Measurements from ENCODE around the gene PLEKHG2. TPM values are rescaled to one million over a fixed set of nuclear protein-coding genes. Genes with fewer than 3 reads are reported as not detected.

Gene PLEKHG2
- polyA plus RNA-seq, 1 donor from 2014 or later = 14.3 TPM

GRCh38 chr19:39388657-39389056 is 23.8 kb upstream of the PLEKHG2 start:
- no peak overlapping the region for H3K4me3 ChIP-seq (ENCODE audit: low read length)
- H3K27me3 ChIP-seq (ENCODE audit: insufficient read depth, low read depth, low read length) = no peaks in the 10 kb centered on the region
- no peak overlapping the region for H3K9ac ChIP-seq (ENCODE audit: low read length)
- no peaks in the 10 kb centered on the region for H3F3A ChIP-seq (ENCODE audit: insufficient read depth, low read length, poor library complexity, severe bottlenecking)
- no peaks in the 10 kb centered on the region for H3K36me3 ChIP-seq (ENCODE audit: insufficient read depth, low read length)
- no peak overlapping the region for H3K27ac ChIP-seq (ENCODE audit: low read length)
- no peaks in the 10 kb centered on the region for H4K20me1 ChIP-seq (ENCODE audit: insufficient read depth)
- TF ChIP-seq MXI1 (conservative IDR thresholded peaks at IDR 0.05; ENCODE audit: poor library complexity, severe bottlenecking) = no peak
- no peak for TF ChIP-seq CTCF (IDR thresholded peaks at IDR 0.05; ENCODE audit: poor library complexity, severe bottlenecking)
- TF ChIP-seq RAD21 (conservative IDR thresholded peaks at IDR 0.05) = no peak
- TF ChIP-seq TAF1 (IDR thresholded peaks at IDR 0.05; ENCODE audit: low read depth) = no peak
- no peak for TF ChIP-seq EZH2 (IDR thresholded peaks at IDR 0.05; ENCODE audit: borderline replicate concordance, insufficient read depth, low read length, poor library complexity, severe bottlenecking)
- TF ChIP-seq REST (IDR thresholded peaks at IDR 0.05; ENCODE audit: borderline replicate concordance) = no peak
- TF ChIP-seq EP300 (conservative IDR thresholded peaks at IDR 0.05; ENCODE audit: poor library complexity, severe bottlenecking) = no peak
- TF ChIP-seq SMC3 (conservative IDR thresholded peaks at IDR 0.05; ENCODE audit: poor library complexity) = no peak
- TF ChIP-seq POLR2AphosphoS5 (IDR thresholded peaks at IDR 0.05) = no peak
- H2AFZ ChIP-seq (ENCODE audit: low read depth, low read length) = no peak overlapping the region
- H3K79me2 ChIP-seq (replicated peaks; ENCODE audit: insufficient read depth, low read length) = peaks cover 23% of the 10 kb centered on the region
- no peaks in the 10 kb centered on the region for H3K9me2 ChIP-seq (ENCODE audit: insufficient read depth, low read length)
- H3K9me3 ChIP-seq (ENCODE audit: low read length) = no peaks in the 10 kb centered on the region
- no peak overlapping the region for H3K4me2 ChIP-seq (ENCODE audit: low read length)

DNA sequence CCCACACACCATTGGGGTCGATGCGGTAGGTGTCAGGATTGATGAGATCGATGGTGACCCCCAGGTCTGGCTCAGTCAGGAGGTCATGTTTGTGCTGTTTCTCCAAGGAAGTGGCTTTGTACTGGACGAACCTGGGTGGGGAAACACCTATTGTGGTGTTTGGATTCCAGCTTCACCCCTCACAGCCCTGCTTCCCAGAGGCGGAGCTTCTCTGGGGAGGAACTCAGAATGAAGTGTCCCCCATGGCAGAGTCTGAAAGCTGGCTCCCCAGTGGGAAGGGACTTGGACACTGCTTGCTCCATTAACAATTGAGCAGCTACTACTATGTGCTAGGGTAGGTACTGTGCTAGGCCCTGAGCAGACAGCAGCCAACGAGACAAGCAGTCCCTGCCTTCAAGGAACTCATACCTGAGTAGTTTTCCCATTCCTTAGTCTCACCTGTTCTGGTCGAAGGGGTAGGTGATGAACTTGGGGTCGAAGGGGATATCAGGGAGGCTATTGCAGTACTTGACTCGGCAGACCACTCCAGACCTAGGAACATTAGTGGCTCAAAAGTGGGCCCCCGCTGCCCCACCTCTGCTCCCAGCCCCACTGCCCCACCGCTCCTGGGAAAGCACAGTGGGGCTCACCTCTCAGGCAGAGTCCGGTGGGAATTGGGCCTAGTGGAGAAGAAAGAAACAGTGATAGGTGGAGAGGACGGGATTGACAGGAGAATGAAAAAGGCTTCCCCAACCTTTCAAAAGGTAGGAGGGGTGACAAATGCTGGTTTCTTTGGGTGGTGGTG is 22.6 kb upstream of the PLEKHG2 start:
- H3K27ac ChIP-seq (ENCODE audit: low read length) = peak overlapping the region; percentile 96
- H4K20me1 ChIP-seq (ENCODE audit: insufficient read depth) = no peaks in the 10 kb centered on the region
- peak overlapping the region; percentile 90 for H3K9ac ChIP-seq (ENCODE audit: low read length)
- H3K4me3 ChIP-seq (ENCODE audit: low read length) = peak overlapping the region; percentile 95
- H3K4me2 ChIP-seq (ENCODE audit: low read length) = peak overlapping the region; percentile 97
- no peaks in the 10 kb centered on the region for H3K36me3 ChIP-seq (ENCODE audit: insufficient read depth, low read length)
- H3F3A ChIP-seq (ENCODE audit: insufficient read depth, low read length, poor library complexity, severe bottlenecking) = no peaks in the 10 kb centered on the region
- no peaks in the 10 kb centered on the region for H3K9me2 ChIP-seq (ENCODE audit: insufficient read depth, low read length)
- H3K27me3 ChIP-seq (ENCODE audit: insufficient read depth, low read depth, low read length) = no peaks in the 10 kb centered on the region
- no peak for TF ChIP-seq CTCF (IDR thresholded peaks at IDR 0.05; ENCODE audit: poor library complexity, severe bottlenecking)
- no peak for TF ChIP-seq EP300 (conservative IDR thresholded peaks at IDR 0.05; ENCODE audit: poor library complexity, severe bottlenecking)
- no peak for TF ChIP-seq POLR2AphosphoS5 (IDR thresholded peaks at IDR 0.05)
- no peak for TF ChIP-seq MXI1 (conservative IDR thresholded peaks at IDR 0.05; ENCODE audit: poor library complexity, severe bottlenecking)
- TF ChIP-seq EZH2 (IDR thresholded peaks at IDR 0.05; ENCODE audit: borderline replicate concordance, insufficient read depth, low read length, poor library complexity, severe bottlenecking) = no peak
- no peak for TF ChIP-seq TAF1 (IDR thresholded peaks at IDR 0.05; ENCODE audit: low read depth)
- TF ChIP-seq REST (IDR thresholded peaks at IDR 0.05; ENCODE audit: borderline replicate concordance) = no peak
- no peak for TF ChIP-seq RAD21 (conservative IDR thresholded peaks at IDR 0.05)
- no peak for TF ChIP-seq SMC3 (conservative IDR thresholded peaks at IDR 0.05; ENCODE audit: poor library complexity)
- peak overlapping the region; percentile 41 for H2AFZ ChIP-seq (ENCODE audit: low read depth, low read length)
- H3K9me3 ChIP-seq (ENCODE audit: low read length) = no peaks in the 10 kb centered on the region
- H3K79me2 ChIP-seq (replicated peaks; ENCODE audit: insufficient read depth, low read length) = peaks cover 23% of the 10 kb centered on the region

Measured in neural cell (in vitro differentiated cells).